ENCODE data around the gene RANBP3.

DNA sequence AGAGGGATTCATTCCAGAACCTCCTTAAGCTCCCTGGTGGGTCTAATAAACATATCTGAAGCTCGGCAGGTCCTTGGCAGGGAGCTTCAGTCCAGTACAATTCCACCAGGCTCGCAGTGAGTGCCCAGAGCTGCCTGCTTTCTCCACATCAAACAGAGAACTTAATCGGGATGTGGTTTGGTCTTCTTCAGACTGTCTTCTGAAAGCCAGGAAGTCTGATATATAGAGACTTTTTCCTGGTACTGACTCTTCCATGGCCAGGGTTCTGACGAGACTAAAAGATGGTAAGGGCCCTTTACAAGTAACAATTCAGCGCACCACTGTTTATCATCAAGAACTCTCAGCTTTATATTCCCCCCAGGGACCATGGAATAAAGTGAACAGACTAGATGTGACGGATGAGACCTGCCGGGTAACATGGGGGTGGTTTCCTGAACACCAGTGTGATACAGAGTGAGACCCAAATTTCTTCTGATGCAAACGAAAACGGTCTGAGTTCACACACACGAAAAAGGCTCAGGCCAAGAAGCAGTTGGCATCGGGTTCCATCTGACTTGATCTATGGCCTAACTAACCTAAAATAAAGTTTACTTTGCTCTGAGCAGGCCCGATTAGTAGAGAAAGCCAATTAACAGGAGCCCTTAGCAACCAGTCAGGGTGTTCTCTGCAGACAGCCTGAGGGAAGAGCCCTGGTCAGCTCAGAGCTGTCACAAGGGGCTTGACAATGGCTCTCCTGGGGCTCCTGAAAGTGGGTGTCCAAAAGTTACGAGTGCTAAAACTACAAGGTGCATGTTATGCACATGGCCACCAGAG, 29.0 kb downstream of the RANBP3 start:
- TF ChIP-seq ISL1 (CRISPR knock-in tag; IDR thresholded peaks at IDR 0.05) = no peak
- no peak for TF ChIP-seq ZNF70 (CRISPR knock-in tag; IDR thresholded peaks at IDR 0.05)
- TF ChIP-seq, protein P1, sequence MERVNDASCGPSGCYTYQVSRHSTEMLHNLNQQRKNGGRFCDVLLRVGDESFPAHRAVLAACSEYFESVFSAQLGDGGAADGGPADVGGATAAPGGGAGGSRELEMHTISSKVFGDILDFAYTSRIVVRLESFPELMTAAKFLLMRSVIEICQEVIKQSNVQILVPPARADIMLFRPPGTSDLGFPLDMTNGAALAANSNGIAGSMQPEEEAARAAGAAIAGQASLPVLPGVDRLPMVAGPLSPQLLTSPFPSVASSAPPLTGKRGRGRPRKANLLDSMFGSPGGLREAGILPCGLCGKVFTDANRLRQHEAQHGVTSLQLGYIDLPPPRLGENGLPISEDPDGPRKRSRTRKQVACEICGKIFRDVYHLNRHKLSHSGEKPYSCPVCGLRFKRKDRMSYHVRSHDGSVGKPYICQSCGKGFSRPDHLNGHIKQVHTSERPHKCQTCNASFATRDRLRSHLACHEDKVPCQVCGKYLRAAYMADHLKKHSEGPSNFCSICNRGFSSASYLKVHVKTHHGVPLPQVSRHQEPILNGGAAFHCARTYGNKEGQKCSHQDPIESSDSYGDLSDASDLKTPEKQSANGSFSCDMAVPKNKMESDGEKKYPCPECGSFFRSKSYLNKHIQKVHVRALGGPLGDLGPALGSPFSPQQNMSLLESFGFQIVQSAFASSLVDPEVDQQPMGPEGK (CRISPR knock-in tag; IDR thresholded peaks at IDR 0.05; ENCODE audit: borderline replicate concordance) = no peak
- no peak for TF ChIP-seq ARNTL (CRISPR knock-in tag; IDR thresholded peaks at IDR 0.05; ENCODE audit: borderline replicate concordance, low read depth)
- no peak for TF ChIP-seq OSR1 (CRISPR knock-in tag; IDR thresholded peaks at IDR 0.05)
- TF ChIP-seq, protein P2, sequence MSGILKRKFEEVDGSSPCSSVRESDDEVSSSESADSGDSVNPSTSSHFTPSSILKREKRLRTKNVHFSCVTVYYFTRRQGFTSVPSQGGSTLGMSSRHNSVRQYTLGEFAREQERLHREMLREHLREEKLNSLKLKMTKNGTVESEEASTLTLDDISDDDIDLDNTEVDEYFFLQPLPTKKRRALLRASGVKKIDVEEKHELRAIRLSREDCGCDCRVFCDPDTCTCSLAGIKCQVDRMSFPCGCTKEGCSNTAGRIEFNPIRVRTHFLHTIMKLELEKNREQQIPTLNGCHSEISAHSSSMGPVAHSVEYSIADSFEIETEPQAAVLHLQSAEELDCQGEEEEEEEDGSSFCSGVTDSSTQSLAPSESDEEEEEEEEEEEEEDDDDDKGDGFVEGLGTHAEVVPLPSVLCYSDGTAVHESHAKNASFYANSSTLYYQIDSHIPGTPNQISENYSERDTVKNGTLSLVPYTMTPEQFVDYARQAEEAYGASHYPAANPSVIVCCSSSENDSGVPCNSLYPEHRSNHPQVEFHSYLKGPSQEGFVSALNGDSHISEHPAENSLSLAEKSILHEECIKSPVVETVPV (CRISPR knock-in tag; IDR thresholded peaks at IDR 0.05) = no peak
- TF ChIP-seq PPARA (CRISPR knock-in tag; IDR thresholded peaks at IDR 0.05; ENCODE audit: borderline replicate concordance) = no peak
- TF ChIP-seq, protein P3, sequence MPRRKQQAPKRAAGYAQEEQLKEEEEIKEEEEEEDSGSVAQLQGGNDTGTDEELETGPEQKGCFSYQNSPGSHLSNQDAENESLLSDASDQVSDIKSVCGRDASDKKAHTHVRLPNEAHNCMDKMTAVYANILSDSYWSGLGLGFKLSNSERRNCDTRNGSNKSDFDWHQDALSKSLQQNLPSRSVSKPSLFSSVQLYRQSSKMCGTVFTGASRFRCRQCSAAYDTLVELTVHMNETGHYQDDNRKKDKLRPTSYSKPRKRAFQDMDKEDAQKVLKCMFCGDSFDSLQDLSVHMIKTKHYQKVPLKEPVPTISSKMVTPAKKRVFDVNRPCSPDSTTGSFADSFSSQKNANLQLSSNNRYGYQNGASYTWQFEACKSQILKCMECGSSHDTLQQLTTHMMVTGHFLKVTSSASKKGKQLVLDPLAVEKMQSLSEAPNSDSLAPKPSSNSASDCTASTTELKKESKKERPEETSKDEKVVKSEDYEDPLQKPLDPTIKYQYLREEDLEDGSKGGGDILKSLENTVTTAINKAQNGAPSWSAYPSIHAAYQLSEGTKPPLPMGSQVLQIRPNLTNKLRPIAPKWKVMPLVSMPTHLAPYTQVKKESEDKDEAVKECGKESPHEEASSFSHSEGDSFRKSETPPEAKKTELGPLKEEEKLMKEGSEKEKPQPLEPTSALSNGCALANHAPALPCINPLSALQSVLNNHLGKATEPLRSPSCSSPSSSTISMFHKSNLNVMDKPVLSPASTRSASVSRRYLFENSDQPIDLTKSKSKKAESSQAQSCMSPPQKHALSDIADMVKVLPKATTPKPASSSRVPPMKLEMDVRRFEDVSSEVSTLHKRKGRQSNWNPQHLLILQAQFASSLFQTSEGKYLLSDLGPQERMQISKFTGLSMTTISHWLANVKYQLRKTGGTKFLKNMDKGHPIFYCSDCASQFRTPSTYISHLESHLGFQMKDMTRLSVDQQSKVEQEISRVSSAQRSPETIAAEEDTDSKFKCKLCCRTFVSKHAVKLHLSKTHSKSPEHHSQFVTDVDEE (CRISPR knock-in tag; IDR thresholded peaks at IDR 0.05) = no peak
- TF ChIP-seq TOX (CRISPR knock-in tag; IDR thresholded peaks at IDR 0.05; ENCODE audit: borderline replicate concordance) = no peak
- TF ChIP-seq ZNF565 (CRISPR knock-in tag; conservative IDR thresholded peaks at IDR 0.05; ENCODE audit: low read depth) = no peak

Data from SK-N-SH treated with all-trans-retinoic acid at 6 μM for 48 hours (cell line).